Measurements from ENCODE around the gene KRTAP17-1.
"Not testable (repeated sequence)": the region's sequence is repeated elsewhere in the genome, so short reads cannot be mapped to it uniquely, and the experiment has no call there.

DNA sequence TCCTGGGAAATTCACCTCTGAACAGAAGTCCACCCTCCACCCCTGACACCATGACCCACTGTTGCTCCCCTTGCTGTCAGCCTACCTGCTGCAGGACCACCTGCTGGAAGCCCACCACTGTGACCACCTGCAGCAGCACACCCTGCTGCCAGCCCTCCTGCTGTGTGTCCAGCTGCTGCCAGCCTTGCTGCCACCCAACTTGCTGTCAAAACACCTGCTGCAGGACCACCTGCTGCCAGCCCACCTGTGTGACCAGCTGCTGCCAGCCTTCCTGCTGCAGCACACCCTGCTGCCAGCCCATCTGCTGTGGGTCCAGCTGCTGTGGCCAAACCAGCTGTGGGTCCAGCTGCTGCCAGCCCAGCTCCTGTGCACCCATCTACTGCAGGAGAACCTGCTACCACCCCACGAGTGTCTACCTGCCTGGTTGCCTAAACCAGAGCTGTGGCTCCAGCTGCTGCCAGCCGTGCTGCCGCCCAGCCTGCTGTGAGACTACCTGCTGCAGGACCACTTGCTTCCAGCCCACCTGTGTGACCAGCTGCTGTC lies 39.8 kb downstream of the KRTAP17-1 start, which contains the start of gene KRTAP9-7:
- TF ChIP-seq TAF1 (IDR thresholded peaks at IDR 0.05; ENCODE audit: borderline replicate concordance, low read depth, low read length); POLR2A (IDR thresholded peaks at IDR 0.05; ENCODE audit: low read depth, low read length); POLR2AphosphoS5 (IDR thresholded peaks at IDR 0.05; ENCODE audit: low read depth, low read length): not testable (repeated sequence)
